Hematopoietic multipotent progenitor cell (in vitro differentiated cells): ENCODE measurements around the gene SCN1B. TPM values are rescaled to one million over a fixed set of nuclear protein-coding genes. Genes with fewer than 3 reads are reported as not detected.

Source experiments
- DNase-seq, 3 donors: peaks; one replicate each; pipeline ENCODE4 v3.0.0-alpha.2; 2011 to 2015; ENCODE audit warnings: low read depth in 2 of 3, low spot score in 2 of 3
- total RNA-seq: library from RNA; depleted of rRNA; stranded (reverse); fragments of >200 nt; gene quantifications from one replicate; pipeline ENCODE4 v1.2.3, GENCODE V29; 2012

Gene SCN1B
- total RNA-seq, 1 donor: 1.9 TPM

- no peak for DNase-seq
These were observed 40.2 kb downstream of the SCN1B start for GRCh38 chr19:35070471-35070870.

GRCh38 chr19:35073516-35073915 is 43.2 kb downstream of the SCN1B start:
- no peak for DNase-seq

GRCh38 chr19:35073941-35074340 is 43.7 kb downstream of the SCN1B start:
- no peak for DNase-seq

- no peak for DNase-seq
These were observed 44.3 kb downstream of the SCN1B start for GRCh38 chr19:35074426-35075201.

- DNase-seq: no peak
These were observed 45.1 kb downstream of the SCN1B start for GRCh38 chr19:35075202-35076025.

- DNase-seq: no peak
These were observed 45.7 kb downstream of the SCN1B start for GRCh38 chr19:35076026-35076370.

GRCh38 chr19:35076657-35077056 is 46.4 kb downstream of the SCN1B start:
- peak in 1 of 3 donors; percentile 31 for DNase-seq

- DNase-seq: no peak
These were observed 47.3 kb downstream of the SCN1B start for GRCh38 chr19:35077411-35078223.

- DNase-seq: no peak
These were observed 49.6 kb downstream of the SCN1B start for GRCh38 chr19:35079826-35080225.

GRCh38 chr19:35080613-35081170 is 50.4 kb downstream of the SCN1B start:
- no peak for DNase-seq

GRCh38 chr19:35081201-35081600 is 50.9 kb downstream of the SCN1B start:
- DNase-seq: no peak

GRCh38 chr19:35083691-35084508 is 53.6 kb downstream of the SCN1B start:
- no peak for DNase-seq

- DNase-seq: no peak
These were observed 54.2 kb downstream of the SCN1B start for GRCh38 chr19:35084509-35084762.

GRCh38 chr19:35085947-35086346 is 55.7 kb downstream of the SCN1B start:
- DNase-seq: no peak

GRCh38 chr19:35086455-35086854 is 56.2 kb downstream of the SCN1B start:
- DNase-seq: no peak

- no peak for DNase-seq
These were observed 57.1 kb downstream of the SCN1B start for GRCh38 chr19:35087393-35087792.

GRCh38 chr19:35088131-35088913 is 58.1 kb downstream of the SCN1B start:
- DNase-seq: peak in 2 of 3 donors; percentile 41 to 49

GRCh38 chr19:35089554-35089953 is 59.3 kb downstream of the SCN1B start:
- no peak for DNase-seq
